AG04449 (cell line): ENCODE measurements around the gene RAB29.

Experiments
- CTCF ChIA-PET: fragments of 350-600 bp; formaldehyde crosslinking; extraction: SDS; loops from one replicate; lab custom pipeline; 2021; ENCODE audit warnings: antibody characterized with exemption; lab: Yijun Ruan, JAX
- POLR2A ChIA-PET: fragments of 400-600, 350-600 bp; formaldehyde crosslinking; extraction: SDS; loops from one replicate; lab custom pipeline; 2020; ENCODE audit warnings: antibody characterized with exemption, inconsistent platforms; lab: Yijun Ruan, JAX
- DNase-seq: peaks from one replicate; pipeline ENCODE4 v3.0.0-alpha.2; 2010; ENCODE audit warnings: low read depth, low spot score
- H3K4me3 ChIP-seq: 2 replicates; pipeline ENCODE4 v1.5.1; 2011; ENCODE audit warnings: low read depth, mild to moderate bottlenecking, control low read depth, low read length
- CTCF ChIP-seq: IDR thresholded peaks from one replicate; pipeline ENCODE4 v1.5.1; 2011; ENCODE audit warnings: mild to moderate bottlenecking, moderate library complexity, low read length, control low read depth, inconsistent platforms; ENCODE audit not compliant: insufficient read depth; ENCODE audit errors: missing control alignments

RAB29 gene

GRCh38 chr1:205719015-205719414, 56.3 kb downstream of the RAB29 start:
- H3K4me3 ChIP-seq, result no peak overlapping the region
- CTCF ChIA-PET, result interaction anchor here (25.6 kb wide), 1 partner anchor 8 kb away, joined by 362 read pairs; no protein-coding TSS in a partner anchor
- POLR2A ChIA-PET, result no interaction called here
- no peak for TF ChIP-seq CTCF
- no peak for DNase-seq
